HG03139 (cell line): ENCODE measurements around the gene KLK10.
"Not testable (repeated sequence)": the region's sequence is repeated elsewhere in the genome, so short reads cannot be mapped to it uniquely, and the experiment has no call there.

Experiments used
- ATAC-seq: cut with Tn5 transposase; IDR thresholded peaks from one replicate; pipeline ENCODE4 v1.9.1; 2021; ENCODE audit not compliant: unreplicated experiment

The KLK10 gene

DNA sequence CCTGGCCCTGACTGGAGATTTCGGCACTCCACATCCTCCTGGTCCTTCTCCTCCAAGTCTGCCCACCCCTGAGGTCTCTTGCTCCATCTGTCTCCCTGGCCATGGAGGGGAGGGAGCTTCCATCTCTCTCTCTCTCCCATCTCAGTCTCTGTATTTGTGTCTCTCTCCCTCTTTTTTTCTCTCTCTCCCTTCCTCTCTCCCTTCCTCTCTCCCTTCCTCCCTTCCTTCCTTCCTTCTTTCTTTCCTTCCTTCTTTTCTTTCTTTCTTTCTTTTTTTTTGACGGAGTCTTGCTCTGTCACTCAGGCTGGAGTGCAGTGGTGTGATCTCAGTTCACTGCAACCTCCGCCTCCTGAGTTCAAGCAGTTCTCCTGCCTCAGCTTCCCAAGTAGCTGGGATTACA, 49.7 kb downstream of the KLK10 start:
- ATAC-seq = not testable (repeated sequence)

DNA sequence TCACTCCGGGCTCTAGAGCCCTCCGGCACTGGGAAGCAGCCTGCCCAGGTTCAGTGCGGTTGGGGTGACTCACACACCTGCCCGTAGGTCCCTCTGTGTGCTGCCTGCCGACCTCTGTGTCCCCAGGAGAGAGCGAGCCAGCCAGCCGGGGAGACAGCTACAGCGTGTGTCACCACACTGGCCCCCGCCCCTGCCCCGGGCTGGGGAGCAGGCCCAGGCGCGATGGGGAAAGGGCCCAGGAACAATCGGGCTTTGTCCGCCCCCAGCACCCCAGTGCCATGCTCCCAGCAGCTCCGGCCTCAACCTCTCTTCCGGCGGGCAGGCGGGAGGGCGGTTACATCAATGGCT, 50.1 kb downstream of the KLK10 start, which contains the start of gene KLK6:
Gene KLK6, minus strand, starts transcription at position 179 of the 348 bp plus-strand sequence. CDS start 1,487 bp downstream, outside the sequence.
- no peak for ATAC-seq

GRCh38 chr19:50968716-50969412, 50.6 kb downstream of the KLK10 start:
- no peak for ATAC-seq

DNA sequence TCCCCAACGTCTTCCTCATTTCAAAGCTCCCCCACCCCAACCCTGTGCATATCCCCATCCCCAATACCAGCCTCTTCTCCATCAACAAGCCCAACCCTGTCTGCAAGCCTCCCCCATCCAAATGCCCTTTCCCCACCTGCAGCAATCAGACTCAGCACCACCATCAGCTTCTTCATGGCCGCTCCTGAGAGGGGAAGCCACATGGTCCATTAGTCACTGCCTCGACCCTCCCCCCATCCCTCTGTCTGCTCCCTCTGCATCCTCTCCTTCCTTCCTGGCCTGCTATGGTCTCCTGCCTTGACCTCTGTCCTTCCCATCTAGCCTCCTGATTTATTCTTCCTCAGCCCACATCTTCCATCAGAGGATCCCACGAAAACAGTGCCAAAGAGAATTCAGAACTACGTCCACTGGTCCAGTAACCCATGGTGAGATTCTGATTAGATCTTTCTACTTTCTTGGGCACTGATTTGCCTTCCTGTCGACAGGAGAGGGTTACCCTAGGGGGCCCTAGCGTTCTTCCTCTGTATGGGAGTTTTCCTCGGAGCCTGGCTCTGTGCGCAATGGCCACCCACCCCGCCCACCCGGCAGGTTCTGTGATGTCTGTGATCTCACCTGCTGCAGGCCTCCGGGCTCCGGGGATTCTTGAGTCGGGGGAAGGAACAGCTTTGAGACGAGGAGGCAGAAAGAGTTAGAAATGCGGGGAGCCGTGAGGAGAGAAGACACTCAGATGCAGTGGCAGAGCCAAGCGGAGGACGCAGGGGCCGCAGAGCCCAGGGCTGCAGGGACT, 51.4 kb downstream of the KLK10 start:
- ATAC-seq = no peak

- ATAC-seq = no peak
Measured at GRCh38 chr19:50964266-50964665, 55.2 kb downstream of the KLK10 start.

- ATAC-seq = no peak
Measured at GRCh38 chr19:50963381-50963780, 56.1 kb downstream of the KLK10 start.
